Endothelial cell of umbilical vein (primary cell): ENCODE data around the gene PLXDC1.

ENCODE experiments used
- CTCF ChIP-seq, 2 donors: IDR thresholded peaks; 1 replicate in 1 of 2; 2 replicates in 1 of 2; pipeline ENCODE4 v1.5.1; 2011; ENCODE audit warnings: low read length in 2 of 2, mild to moderate bottlenecking in 2 of 2, moderate library complexity in 2 of 2, control low read depth in 1 of 2, inconsistent platforms in 1 of 2, low read depth in 1 of 2; ENCODE audit not compliant: insufficient read depth in 1 of 2; ENCODE audit errors: extremely low read depth in 1 of 2
- EZH2 ChIP-seq: IDR thresholded peaks from 2 replicates; pipeline ENCODE4 v1.6.1; 2012; ENCODE audit warnings: borderline replicate concordance, low read depth, mild to moderate bottlenecking, moderate library complexity, low read length, inconsistent platforms; ENCODE audit not compliant: severe bottlenecking

DNA sequence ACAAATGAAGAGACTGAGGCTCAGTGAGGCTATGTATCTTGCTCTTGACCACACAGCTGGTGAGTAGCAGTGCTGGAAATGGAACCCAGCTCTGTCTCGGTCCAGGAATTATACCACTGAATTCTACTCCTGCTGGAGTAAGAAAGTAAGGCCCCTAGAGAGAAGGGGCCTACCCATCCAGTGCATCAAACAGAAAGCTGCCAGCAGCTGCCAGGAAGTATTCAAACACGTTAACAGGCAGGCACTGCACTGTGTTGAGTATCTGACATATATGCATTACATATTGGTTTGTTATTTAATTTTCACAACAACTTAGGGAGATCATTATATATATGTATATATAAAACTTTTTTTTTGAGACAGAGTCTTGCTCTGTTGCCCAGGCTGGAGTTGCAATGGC lies 10.5 kb upstream of the PLXDC1 start:
- TF ChIP-seq EZH2 (no peak), CTCF (IDR thresholded peaks at IDR 0.05; ENCODE audit: extremely low read depth in 1 of 2, insufficient read depth in 1 of 2, low read depth in 1 of 2, low read length in 2 of 2) (no peak)
